Measurements from ENCODE around the gene ZNF526.

DNA sequence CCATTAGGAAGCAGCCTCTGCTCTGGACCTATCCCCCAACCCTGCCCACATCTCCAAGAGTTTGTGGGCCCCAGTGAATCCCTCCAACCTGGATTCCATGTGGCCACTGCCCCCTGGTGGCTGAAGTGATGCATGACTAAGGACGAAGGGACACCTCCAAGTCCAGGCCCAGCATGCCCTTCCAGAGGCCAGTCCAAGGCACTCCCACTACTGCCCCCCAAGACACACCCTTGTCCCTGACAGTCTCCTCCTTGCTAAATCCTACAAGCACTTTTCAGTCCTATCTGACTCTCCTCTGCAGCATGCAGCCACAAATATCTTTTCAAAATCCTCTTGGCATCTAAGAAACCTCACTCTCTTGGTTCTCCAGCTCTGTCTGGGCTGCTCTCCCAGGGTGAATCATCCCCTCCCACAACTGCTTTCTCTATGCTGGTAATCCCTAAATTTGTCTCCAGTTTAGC, 35.7 kb upstream of the ZNF526 start:
- TF ChIP-seq RAD21 (IDR thresholded peaks at IDR 0.05; ENCODE audit: low read depth) (peak; percentile 86), EP300 (IDR thresholded peaks at IDR 0.05; ENCODE audit: borderline replicate concordance) (no peak), TAF1 (IDR thresholded peaks at IDR 0.05; ENCODE audit: low read depth) (no peak), CEBPB (IDR thresholded peaks at IDR 0.05) (no peak), CREB1 (IDR thresholded peaks at IDR 0.05; ENCODE audit: low read depth) (no peak)
- TF ChIP-seq, protein P1, sequence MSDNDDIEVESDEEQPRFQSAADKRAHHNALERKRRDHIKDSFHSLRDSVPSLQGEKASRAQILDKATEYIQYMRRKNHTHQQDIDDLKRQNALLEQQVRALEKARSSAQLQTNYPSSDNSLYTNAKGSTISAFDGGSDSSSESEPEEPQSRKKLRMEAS (IDR thresholded peaks at IDR 0.05): no peak
- TF ChIP-seq, protein P2, sequence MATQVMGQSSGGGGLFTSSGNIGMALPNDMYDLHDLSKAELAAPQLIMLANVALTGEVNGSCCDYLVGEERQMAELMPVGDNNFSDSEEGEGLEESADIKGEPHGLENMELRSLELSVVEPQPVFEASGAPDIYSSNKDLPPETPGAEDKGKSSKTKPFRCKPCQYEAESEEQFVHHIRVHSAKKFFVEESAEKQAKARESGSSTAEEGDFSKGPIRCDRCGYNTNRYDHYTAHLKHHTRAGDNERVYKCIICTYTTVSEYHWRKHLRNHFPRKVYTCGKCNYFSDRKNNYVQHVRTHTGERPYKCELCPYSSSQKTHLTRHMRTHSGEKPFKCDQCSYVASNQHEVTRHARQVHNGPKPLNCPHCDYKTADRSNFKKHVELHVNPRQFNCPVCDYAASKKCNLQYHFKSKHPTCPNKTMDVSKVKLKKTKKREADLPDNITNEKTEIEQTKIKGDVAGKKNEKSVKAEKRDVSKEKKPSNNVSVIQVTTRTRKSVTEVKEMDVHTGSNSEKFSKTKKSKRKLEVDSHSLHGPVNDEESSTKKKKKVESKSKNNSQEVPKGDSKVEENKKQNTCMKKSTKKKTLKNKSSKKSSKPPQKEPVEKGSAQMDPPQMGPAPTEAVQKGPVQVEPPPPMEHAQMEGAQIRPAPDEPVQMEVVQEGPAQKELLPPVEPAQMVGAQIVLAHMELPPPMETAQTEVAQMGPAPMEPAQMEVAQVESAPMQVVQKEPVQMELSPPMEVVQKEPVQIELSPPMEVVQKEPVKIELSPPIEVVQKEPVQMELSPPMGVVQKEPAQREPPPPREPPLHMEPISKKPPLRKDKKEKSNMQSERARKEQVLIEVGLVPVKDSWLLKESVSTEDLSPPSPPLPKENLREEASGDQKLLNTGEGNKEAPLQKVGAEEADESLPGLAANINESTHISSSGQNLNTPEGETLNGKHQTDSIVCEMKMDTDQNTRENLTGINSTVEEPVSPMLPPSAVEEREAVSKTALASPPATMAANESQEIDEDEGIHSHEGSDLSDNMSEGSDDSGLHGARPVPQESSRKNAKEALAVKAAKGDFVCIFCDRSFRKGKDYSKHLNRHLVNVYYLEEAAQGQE (IDR thresholded peaks at IDR 0.05; ENCODE audit: low read depth): no peak

Measured in Ishikawa (cell line).